ES-I3 (cell line): ENCODE results near the gene PRKG1.

Experiments used
- H3K36me3 ChIP-seq: 2 replicates; pipeline ENCODE4 v1.6.1; 2013; ENCODE audit warnings: mild to moderate bottlenecking, low read length, control low read depth, moderate library complexity; ENCODE audit not compliant: insufficient read depth
- H3K4me1 ChIP-seq: 2 replicates; pipeline ENCODE4 v1.6.1; 2013; ENCODE audit warnings: mild to moderate bottlenecking, control low read depth, low read length; ENCODE audit not compliant: insufficient read depth
- H3K9ac ChIP-seq: 2 replicates; pipeline ENCODE4 v1.6.1; 2013; ENCODE audit warnings: low read depth, mild to moderate bottlenecking, low read length, moderate library complexity
- H3K9me3 ChIP-seq: 2 replicates; pipeline ENCODE4 v1.6.1; 2013; ENCODE audit warnings: mild to moderate bottlenecking, low read length, moderate library complexity; ENCODE audit not compliant: control insufficient read depth, insufficient read depth

The PRKG1 gene

GRCh38 chr10:51950996-51951555 is 876.8 kb downstream of the PRKG1 start:
- peaks cover 2% of the 10 kb centered on the region; the same call in 1 of the 2 replicates for H3K4me1 ChIP-seq
- H3K9me3 ChIP-seq: no peaks in the 10 kb centered on the region
- no peaks in the 10 kb centered on the region for H3K36me3 ChIP-seq
- no peak overlapping the region for H3K9ac ChIP-seq

GRCh38 chr10:51951601-51952000 is 877.3 kb downstream of the PRKG1 start:
- Histone ChIP-seq H3K36me3 (no peaks in the 10 kb centered on the region), H3K9ac (no peak overlapping the region), H3K9me3 (no peaks in the 10 kb centered on the region), H3K4me1 (peaks cover 6% of the 10 kb centered on the region; the same call in 1 of the 2 replicates)

GRCh38 chr10:51952056-51952455 is 877.8 kb downstream of the PRKG1 start:
- no peaks in the 10 kb centered on the region for H3K36me3 ChIP-seq
- no peak overlapping the region for H3K9ac ChIP-seq
- H3K4me1 ChIP-seq: peaks cover 8% of the 10 kb centered on the region; the same call in 1 of the 2 replicates
- H3K9me3 ChIP-seq: no peaks in the 10 kb centered on the region

DNA sequence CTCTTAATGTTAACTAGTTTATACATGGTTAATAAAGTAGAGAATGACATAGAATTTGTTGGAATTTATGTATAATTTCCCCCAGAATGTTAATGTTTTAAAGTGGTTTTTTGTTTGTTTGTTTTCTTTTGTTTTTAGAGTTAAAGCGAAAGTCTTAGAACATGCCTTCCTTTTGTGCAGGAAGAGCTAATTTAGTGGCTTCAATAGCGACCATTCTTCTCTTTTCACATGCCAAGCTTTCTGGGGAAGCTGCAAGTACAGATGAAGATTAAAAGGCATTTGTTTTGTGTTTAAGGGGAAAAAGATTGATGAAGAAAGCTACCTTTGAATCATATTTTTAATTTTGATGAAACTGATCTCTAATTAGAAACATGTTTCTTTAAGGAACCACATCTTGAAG is 881.4 kb downstream of the PRKG1 start:
- Histone ChIP-seq H3K9me3 (no peaks in the 10 kb centered on the region), H3K9ac (no peak overlapping the region), H3K4me1 (peaks cover 10% of the 10 kb centered on the region), H3K36me3 (no peaks in the 10 kb centered on the region)

- Histone ChIP-seq H3K36me3 (no peaks in the 10 kb centered on the region), H3K9me3 (no peaks in the 10 kb centered on the region), H3K9ac (no peak overlapping the region), H3K4me1 (peaks cover 12% of the 10 kb centered on the region)
These were observed 882.5 kb downstream of the PRKG1 start for GRCh38 chr10:51956822-51957221.

DNA sequence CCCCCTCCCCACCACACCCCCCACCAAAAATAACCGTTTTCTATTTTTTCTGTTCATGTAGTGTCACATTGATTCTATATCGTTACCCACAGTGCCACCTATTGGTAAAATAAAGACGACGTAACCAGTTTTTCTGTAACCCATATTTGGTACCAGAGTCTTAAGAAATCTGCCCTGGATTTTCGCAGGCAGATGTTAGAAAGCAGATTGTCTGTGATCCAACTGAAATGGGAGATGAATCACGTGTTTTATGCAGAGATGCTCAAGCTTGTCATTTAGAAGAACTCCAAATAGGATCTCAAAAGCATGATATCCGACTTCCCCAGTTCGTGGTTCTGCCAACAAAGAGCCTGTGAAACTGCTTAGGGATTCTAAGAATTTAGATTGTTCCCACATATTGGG is 886.2 kb downstream of the PRKG1 start:
- H3K9me3 ChIP-seq: no peaks in the 10 kb centered on the region
- no peak overlapping the region for H3K9ac ChIP-seq
- no peaks in the 10 kb centered on the region for H3K36me3 ChIP-seq
- peaks cover 12% of the 10 kb centered on the region for H3K4me1 ChIP-seq

- H3K9ac ChIP-seq: no peak overlapping the region
- H3K4me1 ChIP-seq: peaks cover 8% of the 10 kb centered on the region
- no peaks in the 10 kb centered on the region for H3K36me3 ChIP-seq
- no peaks in the 10 kb centered on the region for H3K9me3 ChIP-seq
These were observed 887.1 kb downstream of the PRKG1 start for GRCh38 chr10:51961401-51961800.

- Histone ChIP-seq H3K36me3 (no peaks in the 10 kb centered on the region), H3K9ac (no peak overlapping the region), H3K4me1 (peaks cover 4% of the 10 kb centered on the region), H3K9me3 (no peaks in the 10 kb centered on the region)
These were observed 890.3 kb downstream of the PRKG1 start for GRCh38 chr10:51964630-51965029.

DNA sequence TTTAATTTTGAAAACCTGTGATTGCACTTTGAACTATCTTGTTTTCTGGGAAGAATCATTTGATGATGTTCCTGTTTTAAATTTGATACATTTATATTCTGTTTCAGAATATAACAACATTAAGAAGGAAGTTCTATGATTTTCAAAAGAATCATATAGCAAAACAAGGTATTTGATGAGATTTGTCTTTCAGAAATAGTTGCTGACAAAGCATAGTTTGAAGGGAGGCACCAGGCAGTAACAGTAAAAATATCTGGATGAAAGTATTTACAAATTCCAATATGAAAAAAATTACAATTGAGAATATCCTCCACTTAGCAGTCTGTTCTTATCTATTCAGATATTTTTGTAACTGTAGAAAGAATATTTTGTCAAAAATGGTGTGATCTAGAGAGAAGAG is 891.2 kb downstream of the PRKG1 start:
- H3K36me3 ChIP-seq: no peaks in the 10 kb centered on the region
- H3K9me3 ChIP-seq: no peaks in the 10 kb centered on the region
- no peak overlapping the region for H3K9ac ChIP-seq
- peaks cover 4% of the 10 kb centered on the region for H3K4me1 ChIP-seq

DNA sequence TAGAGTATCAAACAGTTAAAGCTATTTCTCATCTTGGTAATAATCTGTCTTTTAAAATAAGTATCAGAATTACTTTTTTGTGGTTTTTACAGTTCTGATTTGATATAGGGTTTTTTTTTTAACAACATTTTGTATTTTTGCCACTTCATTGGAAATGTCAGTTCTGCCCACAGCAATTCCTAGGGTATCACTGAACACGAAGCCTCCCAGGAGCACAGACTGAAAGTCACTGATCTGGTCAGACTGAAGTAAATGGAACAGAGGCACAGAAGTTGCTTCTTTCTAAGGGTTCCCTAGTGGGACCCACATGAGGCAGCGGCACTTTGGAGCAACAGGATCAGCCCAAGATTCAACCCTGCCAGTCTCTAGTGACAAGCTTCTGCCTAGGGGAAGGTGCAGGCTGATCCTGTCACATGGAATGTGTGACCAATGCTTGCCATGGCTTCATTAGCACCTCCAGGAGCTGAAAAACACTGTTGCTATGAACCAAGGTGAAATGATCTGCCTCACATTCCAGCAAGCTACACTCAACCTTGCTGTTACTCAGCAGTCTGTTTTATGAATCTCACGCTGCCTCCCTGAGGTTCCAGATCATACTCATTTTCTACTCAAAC is 898.6 kb downstream of the PRKG1 start:
- H3K36me3 ChIP-seq: no peaks in the 10 kb centered on the region

GRCh38 chr10:51980752-51981151 is 906.5 kb downstream of the PRKG1 start:
- Histone ChIP-seq H3K9ac (no peak overlapping the region), H3K9me3 (no peaks in the 10 kb centered on the region), H3K36me3 (no peaks in the 10 kb centered on the region), H3K4me1 (no peaks in the 10 kb centered on the region)

More for the DNA sequence above, 898.6 kb downstream of the PRKG1 start:
- Histone ChIP-seq H3K4me1 (no peaks in the 10 kb centered on the region), H3K9ac (no peak overlapping the region), H3K9me3 (no peaks in the 10 kb centered on the region)

DNA sequence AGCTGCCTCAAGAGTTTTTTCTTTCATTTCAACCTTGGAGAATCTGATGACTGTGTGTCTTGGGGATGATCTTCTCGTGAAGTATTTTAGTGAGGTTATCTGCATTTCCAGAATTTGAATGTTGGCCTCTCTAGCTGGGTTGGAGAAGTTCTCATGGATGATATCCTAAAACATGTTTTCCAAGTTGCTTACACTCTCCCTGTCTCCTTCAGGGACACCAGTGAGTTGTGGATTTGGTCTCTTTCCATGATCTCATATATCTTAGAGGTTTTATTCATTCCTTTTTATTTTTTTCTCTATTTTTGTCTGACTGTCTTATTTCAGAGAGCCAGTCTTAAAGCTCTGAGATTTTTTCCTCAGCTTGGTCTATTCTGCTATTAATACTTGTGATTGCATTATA is 907.4 kb downstream of the PRKG1 start:
- H3K9ac ChIP-seq: no peak overlapping the region
- H3K4me1 ChIP-seq: no peaks in the 10 kb centered on the region
- H3K9me3 ChIP-seq: no peaks in the 10 kb centered on the region
- H3K36me3 ChIP-seq: no peaks in the 10 kb centered on the region

- H3K4me1 ChIP-seq: no peaks in the 10 kb centered on the region
- no peaks in the 10 kb centered on the region for H3K9me3 ChIP-seq
- H3K36me3 ChIP-seq: no peaks in the 10 kb centered on the region
- no peak overlapping the region for H3K9ac ChIP-seq
These were observed 909.2 kb downstream of the PRKG1 start for GRCh38 chr10:51983481-51983880.

- Histone ChIP-seq H3K9ac (no peak overlapping the region), H3K9me3 (no peaks in the 10 kb centered on the region), H3K4me1 (no peaks in the 10 kb centered on the region), H3K36me3 (no peaks in the 10 kb centered on the region)
These were observed 911.0 kb downstream of the PRKG1 start for GRCh38 chr10:51985336-51985735.

- H3K4me1 ChIP-seq: no peaks in the 10 kb centered on the region
- no peaks in the 10 kb centered on the region for H3K36me3 ChIP-seq
- no peaks in the 10 kb centered on the region for H3K9me3 ChIP-seq
- H3K9ac ChIP-seq: no peak overlapping the region
These were observed 912.2 kb downstream of the PRKG1 start for GRCh38 chr10:51986516-51986915.
